Lung (tissue), 12 donors: Measurements from ENCODE around the gene OR5D18. TPM values are rescaled to one million over a fixed set of nuclear protein-coding genes. Genes with fewer than 3 reads are reported as not detected.

Experiments
- ATAC-seq: fragments of 200-7000 bp; cut with Tn5 transposase; one replicate; pipeline ENCODE4 v1.9.1; 2020; ENCODE audit warnings: moderate number of reproducible peaks; ENCODE audit not compliant: insufficient read depth, low FRiP score
- DNase-seq, 3 donors: peaks; one replicate each; pipeline ENCODE4 v3.0.0-alpha.2; 2013 to 2017
- H3K27ac ChIP-seq, 2 donors: one replicate each; pipeline ENCODE4 v1.5.1; 2013; ENCODE audit warnings: mild to moderate bottlenecking in 2 of 2, moderate library complexity in 2 of 2, control low read depth in 1 of 2, inconsistent platforms in 1 of 2, low read depth in 1 of 2, low read length in 1 of 2
- H3K27me3 ChIP-seq, 3 donors: one replicate each; pipeline ENCODE4 v1.5.1; 2013; ENCODE audit warnings: low read length in 2 of 3; ENCODE audit not compliant: control insufficient read depth in 3 of 3, insufficient read depth in 3 of 3
- H3K36me3 ChIP-seq, 4 donors: one replicate each; pipeline ENCODE4 v1.5.1; 2013; ENCODE audit warnings: low read length in 4 of 4, mild to moderate bottlenecking in 1 of 4, moderate library complexity in 1 of 4; ENCODE audit not compliant: control insufficient read depth in 4 of 4, insufficient read depth in 4 of 4
- H3K4me1 ChIP-seq, 5 donors: one replicate each; pipeline ENCODE4 v1.5.1; 2013; ENCODE audit warnings: low read length in 5 of 5, mild to moderate bottlenecking in 2 of 5, moderate library complexity in 1 of 5; ENCODE audit not compliant: control insufficient read depth in 5 of 5, insufficient read depth in 5 of 5
- H3K4me3 ChIP-seq: one replicate; pipeline ENCODE4 v1.5.1; 2013; ENCODE audit warnings: mild to moderate bottlenecking, control low read depth, moderate library complexity
- H3K9ac ChIP-seq, 2 donors: one replicate each; pipeline ENCODE4 v1.5.1; 2013; ENCODE audit warnings: low read length in 2 of 2, control low read depth in 1 of 2; ENCODE audit not compliant: insufficient read depth in 1 of 2
- H3K9me3 ChIP-seq, 4 donors: one replicate each; pipeline ENCODE4 v1.5.1; 2013; ENCODE audit warnings: low read length in 3 of 4, mild to moderate bottlenecking in 1 of 4, moderate library complexity in 1 of 4; ENCODE audit not compliant: control insufficient read depth in 4 of 4, insufficient read depth in 3 of 4
- CTCF ChIP-seq: IDR thresholded peaks from 2 replicates; pipeline ENCODE4 v1.5.1; 2012; ENCODE audit warnings: mild to moderate bottlenecking; ENCODE audit errors: control extremely low read depth, extremely low read depth
- WGBS, 2 donors: extraction: QIAGEN DNeasy Blood & Tissue Kit; methylation state at CpG; one replicate each; pipeline ENCODE4 v1.1.7; 2013; 5-methylcytosine and 5-hydroxymethylcytosine counted together
- polyA plus RNA-seq, 2 donors: library from polyadenylated mRNA; stranded (reverse); fragments of 200-250 nt; gene quantifications; one replicate each; pipeline ENCODE4 v1.2.1, GENCODE V29; 2013
- total RNA-seq, 2 donors: library from RNA; depleted of rRNA in 1 of 2; stranded (reverse); fragments of >200 nt in 1 of 2; gene quantifications; one replicate each; pipeline ENCODE4 v1.2.1, GENCODE V29; 2014 to 2021
- donor health status: control.
- donor health status: control.
- donor health status: Bipolar disorder and iron deficiency.
- donor health status: healthy.
- donor health status: DM: yes; HTN: yes; CAD: no.

Gene OR5D18
- total and polyA plus RNA-seq, 4 donors: not detected

- ATAC-seq: no peak
Measured at GRCh38 chr11:55795256-55795655, 24.2 kb upstream of the OR5D18 start, which contains the start of gene OR5D14. OR5D14 (plus strand) TSS chr11:55795556; CDS start chr11:55795556, 0 bp downstream.

GRCh38 chr11:55806248-55806647, 13.2 kb upstream of the OR5D18 start:
- H3K4me1 ChIP-seq: no peaks in the 10 kb centered on the region
- H3K27ac ChIP-seq: no peak overlapping the region
- no peaks in the 10 kb centered on the region for H3K27me3 ChIP-seq
- H3K9me3 ChIP-seq: peaks cover 0 to 20% (median 4%) of the 10 kb centered on the region in 4 donors
- 89 to 94% methylated on average over 1 of the region's 1 CpG for WGBS, 2 donors
- ATAC-seq: no peak
- no peak overlapping the region for H3K4me3 ChIP-seq
- no peak for DNase-seq
- TF ChIP-seq CTCF: no peak
- H3K36me3 ChIP-seq: no peaks in the 10 kb centered on the region
- no peak overlapping the region for H3K9ac ChIP-seq

More at GRCh38 chr11:55795256-55795655, 24.2 kb upstream of the OR5D18 start, which contains the start of gene OR5D14:
- DNase-seq: no peak
- no peaks in the 10 kb centered on the region for H3K36me3 ChIP-seq
- no peak for TF ChIP-seq CTCF
- H3K4me3 ChIP-seq: no peak within 1 kb of the TSS
- no peak within 1 kb of the TSS for H3K27ac ChIP-seq
- peaks cover 0 to 13% (median 1%) of the 10 kb centered on the region in 4 donors for H3K9me3 ChIP-seq
- H3K4me1 ChIP-seq: no peaks in the 10 kb centered on the region
- no peaks in the 10 kb centered on the region for H3K27me3 ChIP-seq
- H3K9ac ChIP-seq: no peak within 1 kb of the TSS

GRCh38 chr11:55811067-55811466, 8.4 kb upstream of the OR5D18 start, which contains the start of gene OR5L1:
OR5L1 (plus strand) TSS chr11:55811367; CDS start chr11:55811467, 100 bp downstream.
- WGBS, 2 donors: 88 to 93% methylated on average over 1 of the region's 1 CpG
- no peaks in the 10 kb centered on the region for H3K36me3 ChIP-seq
- no peak within 1 kb of the TSS for H3K9ac ChIP-seq
- no peak for ATAC-seq
- peaks cover 0 to 11% (median 5%) of the 10 kb centered on the region in 4 donors for H3K9me3 ChIP-seq
- DNase-seq: no peak
- H3K4me3 ChIP-seq: no peak within 1 kb of the TSS
- no peaks in the 10 kb centered on the region for H3K4me1 ChIP-seq
- TF ChIP-seq CTCF: no peak
- H3K27me3 ChIP-seq: no peaks in the 10 kb centered on the region
- H3K27ac ChIP-seq: no peak within 1 kb of the TSS

- no peak for DNase-seq
- Histone ChIP-seq H3K4me1 (no peaks in the 10 kb centered on the region), H3K27ac (no peak within 1 kb of the TSS), H3K36me3 (no peaks in the 10 kb centered on the region), H3K9me3 (peaks cover 0 to 11% (median 1%) of the 10 kb centered on the region in 4 donors), H3K27me3 (no peaks in the 10 kb centered on the region), H3K4me3 (no peak within 1 kb of the TSS), H3K9ac (no peak within 1 kb of the TSS)
- TF ChIP-seq CTCF: no peak
- no peak for ATAC-seq
Measured at GRCh38 chr11:55826919-55827318, 7.5 kb downstream of the OR5D18 start, which contains the start of gene OR5L2. OR5L2 (plus strand) TSS chr11:55827219; CDS start chr11:55827219, 0 bp downstream.
